PFSK-1 (cell line): Measurements from ENCODE around the gene PVALB.

Experiments
- POLR2AphosphoS5 ChIP-seq: IDR thresholded peaks from 2 replicates; pipeline ENCODE4 v1.6.1; 2012; ENCODE audit warnings: low read depth, mild to moderate bottlenecking, control low read depth, low read length, moderate library complexity
- TAF1 ChIP-seq: IDR thresholded peaks from 2 replicates; pipeline ENCODE4 v1.6.1; 2012; ENCODE audit warnings: low read length, control low read depth, borderline replicate concordance; ENCODE audit not compliant: insufficient read depth
- TF ChIP-seq, protein P1 (sequence below), 2 experiments: IDR thresholded peaks; 2 replicates each; pipeline versions ENCODE4 v1.6.1 to v1.8.0; 2011 to 2012; ENCODE audit warnings: low read depth in 2 of 2, low read length in 2 of 2, control low read depth in 1 of 2, inconsistent platforms in 1 of 2, mild to moderate bottlenecking in 1 of 2, moderate library complexity in 1 of 2; ENCODE audit not compliant: insufficient read depth in 1 of 2

DNA sequence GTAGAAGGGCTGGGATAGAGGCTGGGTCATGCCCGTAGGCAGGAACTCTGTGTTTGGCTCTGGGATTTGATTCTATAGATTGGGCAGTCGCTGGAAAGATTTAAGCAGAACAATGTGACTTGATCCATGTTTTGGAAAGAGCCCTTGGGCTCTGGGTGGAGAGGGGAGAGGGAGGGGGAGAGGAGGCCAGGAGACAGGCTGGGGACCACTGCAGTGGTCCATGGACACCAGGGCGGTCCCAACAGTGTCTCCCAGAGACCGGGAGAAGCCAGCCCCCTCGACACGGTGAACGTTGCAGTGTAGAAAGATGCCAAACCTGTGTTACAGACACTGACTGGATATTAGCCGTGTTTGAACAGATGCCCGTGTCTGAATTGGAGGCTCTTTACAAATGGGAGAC, 19.5 kb downstream of the PVALB start:
- TF ChIP-seq, protein P1, sequence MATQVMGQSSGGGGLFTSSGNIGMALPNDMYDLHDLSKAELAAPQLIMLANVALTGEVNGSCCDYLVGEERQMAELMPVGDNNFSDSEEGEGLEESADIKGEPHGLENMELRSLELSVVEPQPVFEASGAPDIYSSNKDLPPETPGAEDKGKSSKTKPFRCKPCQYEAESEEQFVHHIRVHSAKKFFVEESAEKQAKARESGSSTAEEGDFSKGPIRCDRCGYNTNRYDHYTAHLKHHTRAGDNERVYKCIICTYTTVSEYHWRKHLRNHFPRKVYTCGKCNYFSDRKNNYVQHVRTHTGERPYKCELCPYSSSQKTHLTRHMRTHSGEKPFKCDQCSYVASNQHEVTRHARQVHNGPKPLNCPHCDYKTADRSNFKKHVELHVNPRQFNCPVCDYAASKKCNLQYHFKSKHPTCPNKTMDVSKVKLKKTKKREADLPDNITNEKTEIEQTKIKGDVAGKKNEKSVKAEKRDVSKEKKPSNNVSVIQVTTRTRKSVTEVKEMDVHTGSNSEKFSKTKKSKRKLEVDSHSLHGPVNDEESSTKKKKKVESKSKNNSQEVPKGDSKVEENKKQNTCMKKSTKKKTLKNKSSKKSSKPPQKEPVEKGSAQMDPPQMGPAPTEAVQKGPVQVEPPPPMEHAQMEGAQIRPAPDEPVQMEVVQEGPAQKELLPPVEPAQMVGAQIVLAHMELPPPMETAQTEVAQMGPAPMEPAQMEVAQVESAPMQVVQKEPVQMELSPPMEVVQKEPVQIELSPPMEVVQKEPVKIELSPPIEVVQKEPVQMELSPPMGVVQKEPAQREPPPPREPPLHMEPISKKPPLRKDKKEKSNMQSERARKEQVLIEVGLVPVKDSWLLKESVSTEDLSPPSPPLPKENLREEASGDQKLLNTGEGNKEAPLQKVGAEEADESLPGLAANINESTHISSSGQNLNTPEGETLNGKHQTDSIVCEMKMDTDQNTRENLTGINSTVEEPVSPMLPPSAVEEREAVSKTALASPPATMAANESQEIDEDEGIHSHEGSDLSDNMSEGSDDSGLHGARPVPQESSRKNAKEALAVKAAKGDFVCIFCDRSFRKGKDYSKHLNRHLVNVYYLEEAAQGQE (IDR thresholded peaks at IDR 0.05; ENCODE audit: insufficient read depth in 1 of 2, low read depth in 2 of 2, low read length in 2 of 2) = no peak
- TF ChIP-seq TAF1 (no peak), POLR2AphosphoS5 (no peak)
